ENCODE data around the gene OR7A17. TPM values are rescaled to one million over a fixed set of nuclear protein-coding genes. Genes with fewer than 3 reads are reported as not detected.

OR7A17 gene
- total and polyA plus RNA-seq, 12 donors, result not detected

DNA sequence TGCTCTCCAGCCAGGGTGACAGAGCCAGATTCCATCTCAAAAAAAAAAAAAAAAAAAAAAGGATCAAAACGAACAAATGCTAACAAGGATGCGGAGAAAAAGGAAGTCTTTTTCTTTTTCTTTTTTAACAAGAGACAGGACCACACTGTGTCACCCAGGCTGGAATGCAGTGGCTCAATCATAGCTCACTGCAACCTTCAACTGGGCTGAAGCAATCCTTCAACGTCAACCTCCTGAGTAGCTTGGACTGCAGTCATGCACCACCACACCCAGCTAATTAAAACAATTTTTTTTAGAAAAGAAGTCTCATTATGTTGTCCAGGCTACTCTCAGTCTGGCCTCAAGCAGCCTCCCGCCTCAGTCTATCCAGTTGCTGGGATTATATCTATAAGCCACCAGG, 20.8 kb upstream of the OR7A17 start:
- TF ChIP-seq POLR2A (IDR thresholded peaks at IDR 0.05), result no peak
- TF ChIP-seq, protein P1, sequence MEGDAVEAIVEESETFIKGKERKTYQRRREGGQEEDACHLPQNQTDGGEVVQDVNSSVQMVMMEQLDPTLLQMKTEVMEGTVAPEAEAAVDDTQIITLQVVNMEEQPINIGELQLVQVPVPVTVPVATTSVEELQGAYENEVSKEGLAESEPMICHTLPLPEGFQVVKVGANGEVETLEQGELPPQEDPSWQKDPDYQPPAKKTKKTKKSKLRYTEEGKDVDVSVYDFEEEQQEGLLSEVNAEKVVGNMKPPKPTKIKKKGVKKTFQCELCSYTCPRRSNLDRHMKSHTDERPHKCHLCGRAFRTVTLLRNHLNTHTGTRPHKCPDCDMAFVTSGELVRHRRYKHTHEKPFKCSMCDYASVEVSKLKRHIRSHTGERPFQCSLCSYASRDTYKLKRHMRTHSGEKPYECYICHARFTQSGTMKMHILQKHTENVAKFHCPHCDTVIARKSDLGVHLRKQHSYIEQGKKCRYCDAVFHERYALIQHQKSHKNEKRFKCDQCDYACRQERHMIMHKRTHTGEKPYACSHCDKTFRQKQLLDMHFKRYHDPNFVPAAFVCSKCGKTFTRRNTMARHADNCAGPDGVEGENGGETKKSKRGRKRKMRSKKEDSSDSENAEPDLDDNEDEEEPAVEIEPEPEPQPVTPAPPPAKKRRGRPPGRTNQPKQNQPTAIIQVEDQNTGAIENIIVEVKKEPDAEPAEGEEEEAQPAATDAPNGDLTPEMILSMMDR (IDR thresholded peaks at IDR 0.05), result no peak
- DNase-seq, result peak in 2 of 7 donors; percentile 5 to 17
- no peak overlapping the region for H3K27ac ChIP-seq
- intact Hi-C loops (cut with DNase I), result no loop called here
- WGBS, 4 donors, result 63 to 78% (median 67%) methylated on average over 4 of the region's 4 CpGs
- H3K36me3 ChIP-seq (replicated peaks in 1 of 2), result no peaks in the 10 kb centered on the region
- no peaks in the 10 kb centered on the region for H3K4me1 ChIP-seq (replicated peaks in 1 of 2)
- no peak overlapping the region for H3K4me3 ChIP-seq
- no peaks in the 10 kb centered on the region for H3K9me3 ChIP-seq (replicated peaks in 1 of 3)
- no peaks in the 10 kb centered on the region for H3K27me3 ChIP-seq

DNA sequence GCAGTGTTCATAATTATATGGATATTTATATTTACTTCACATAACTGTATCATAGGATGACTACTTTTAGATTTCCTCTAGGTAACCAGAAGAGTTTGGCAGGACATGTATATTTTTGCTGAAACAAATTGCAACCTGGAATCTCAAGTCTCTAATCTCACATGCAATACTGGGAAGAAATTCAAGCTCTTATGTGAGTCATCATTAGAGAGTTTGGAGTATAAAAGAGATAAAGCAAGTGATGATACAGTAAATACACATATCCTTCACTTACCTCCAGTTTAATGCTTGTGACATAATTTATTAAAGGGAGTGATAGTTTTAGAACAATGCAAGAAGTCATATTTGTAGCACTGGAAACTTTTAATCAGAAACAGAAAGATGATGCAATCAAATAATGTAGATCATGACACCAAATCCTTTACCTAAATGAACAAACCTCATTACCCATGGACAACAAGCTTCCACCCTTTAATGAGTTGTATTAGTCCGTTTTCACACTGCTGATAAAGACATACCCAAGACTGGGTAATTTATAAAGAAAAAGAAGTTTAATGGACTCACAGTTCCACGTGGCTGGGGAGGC, 15.8 kb upstream of the OR7A17 start:
- Histone ChIP-seq H3K36me3 (replicated peaks in 1 of 2) (no peaks in the 10 kb centered on the region), H3K9me3 (replicated peaks in 1 of 3) (no peaks in the 10 kb centered on the region), H3K27me3 (no peaks in the 10 kb centered on the region), H3K4me3 (no peak overlapping the region), H3K4me1 (replicated peaks in 1 of 2) (no peaks in the 10 kb centered on the region), H3K27ac (no peak overlapping the region)
- WGBS, 4 donors, result 8 to 39% (median 29%) methylated on average over 2 of the region's 2 CpGs
- intact Hi-C loops (cut with DNase I), result no loop called here
- no peak for TF ChIP-seq POLR2A (IDR thresholded peaks at IDR 0.05)
- TF ChIP-seq, protein P1 (IDR thresholded peaks at IDR 0.05), result no peak
- no peak for DNase-seq

DNA sequence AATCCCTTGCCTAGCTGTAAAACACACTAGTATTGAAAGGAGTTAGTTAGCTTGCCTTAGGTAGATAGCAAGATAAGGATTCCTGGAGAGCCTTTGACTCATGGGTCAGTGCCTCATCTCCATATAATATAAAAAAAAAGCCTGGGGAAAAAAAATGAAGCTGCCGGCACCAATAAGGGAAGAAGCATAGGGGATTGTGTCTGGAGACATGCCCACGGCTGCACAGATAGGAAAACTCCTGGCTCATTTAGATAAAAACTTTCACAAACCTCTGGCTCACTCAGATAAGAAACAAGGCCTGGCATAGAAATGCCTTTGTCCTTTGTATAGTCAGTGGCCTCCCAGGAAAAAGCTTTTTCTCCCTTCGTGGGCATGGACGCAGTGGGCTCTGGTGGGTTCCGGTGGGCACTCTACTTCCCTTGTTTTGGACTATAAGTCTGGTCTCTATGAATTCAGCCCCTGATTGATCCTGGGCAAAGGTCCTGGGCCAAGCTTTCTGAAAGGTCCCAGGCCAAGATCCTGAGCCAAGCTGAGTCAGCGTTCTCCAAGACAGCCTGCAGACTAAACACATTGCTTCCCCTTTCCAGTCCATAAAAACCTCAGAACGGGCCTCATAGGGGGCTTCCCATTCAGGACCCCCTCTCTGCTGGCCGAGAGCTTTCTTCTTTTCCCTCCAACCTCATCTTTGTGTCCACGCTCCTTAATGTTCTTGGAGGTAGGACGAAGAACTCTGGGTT, 4.9 kb upstream of the OR7A17 start:
- intact Hi-C loops (cut with DNase I), result no loop called here
- H3K9me3 ChIP-seq (replicated peaks in 1 of 3), result no peaks in the 10 kb centered on the region
- H3K27ac ChIP-seq, result peak overlapping the region; percentile 13 to 84 (median 66)
- TF ChIP-seq, protein P1 (IDR thresholded peaks at IDR 0.05), result no peak
- no peak for TF ChIP-seq POLR2A (IDR thresholded peaks at IDR 0.05)
- peak; percentile 46 to 78 (median 74) for DNase-seq
- no peaks in the 10 kb centered on the region for H3K27me3 ChIP-seq
- no peak overlapping the region for H3K4me3 ChIP-seq
- H3K4me1 ChIP-seq (replicated peaks in 1 of 2), result peaks cover 20 to 35% of the 10 kb centered on the region in 2 donors
- H3K36me3 ChIP-seq (replicated peaks in 1 of 2), result no peaks in the 10 kb centered on the region
- WGBS, 4 donors, result 36 to 46% (median 39%) methylated on average over 10 of the region's 10 CpGs

DNA sequence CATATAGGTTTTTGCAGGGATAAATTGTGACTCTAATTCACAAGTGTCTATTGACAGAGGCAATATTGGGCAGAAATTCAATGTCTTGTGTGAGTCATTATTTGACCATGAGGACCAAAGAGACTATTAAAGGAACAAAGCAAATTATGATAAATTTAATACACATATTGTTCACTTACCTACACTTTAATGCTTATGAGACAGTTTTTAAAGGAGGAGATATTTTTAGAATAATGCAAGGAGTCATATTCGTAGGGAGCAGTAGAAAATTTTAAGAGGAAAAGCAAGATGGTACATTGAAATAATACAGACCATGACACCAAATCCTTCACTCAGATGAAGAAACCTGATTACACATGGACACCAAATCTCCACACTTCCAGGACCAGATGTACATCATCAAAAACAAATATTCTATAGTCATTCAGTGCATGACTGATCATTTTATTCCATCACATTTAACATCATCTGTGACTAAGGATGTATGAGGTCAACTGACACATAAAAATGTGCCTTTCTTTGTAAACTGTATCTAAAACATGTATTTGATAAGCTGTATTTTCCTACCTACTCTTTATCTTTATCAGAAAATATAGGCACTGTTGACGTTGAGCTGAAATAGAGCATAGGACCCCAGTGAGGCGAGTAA, 4.2 kb upstream of the OR7A17 start:
- Histone ChIP-seq H3K36me3 (replicated peaks in 1 of 2) (no peaks in the 10 kb centered on the region), H3K4me3 (no peak overlapping the region), H3K27me3 (no peaks in the 10 kb centered on the region), H3K27ac (peak overlapping the region; percentile 13 to 84 (median 55)), H3K4me1 (replicated peaks in 1 of 2) (peaks cover 20 to 35% of the 10 kb centered on the region in 2 donors), H3K9me3 (replicated peaks in 1 of 3) (no peaks in the 10 kb centered on the region)
- TF ChIP-seq, protein P1 (IDR thresholded peaks at IDR 0.05), result no peak
- intact Hi-C loops (cut with DNase I), result loop anchor here in 1 of 2 donors (5.0 kb wide), 1 partner anchor 103 kb away; no protein-coding TSS in a partner anchor
- 55 to 62% (median 61%) methylated on average over 3 of the region's 3 CpGs for WGBS, 4 donors
- DNase-seq, result no peak

Data from adrenal gland (tissue), 12 donors.